ENCODE results near the gene RPAP2.
"Not testable (repeated sequence)": the region's sequence is repeated elsewhere in the genome, so short reads cannot be mapped to it uniquely, and the experiment has no call there.

Gene RPAP2

GRCh38 chr1:92374223-92374622 lies 75.4 kb downstream of the RPAP2 start:
- no peak overlapping the region for H3K27ac ChIP-seq
- in situ Hi-C loops (cut with HindIII; ENCODE audit: low pct_ligation_motif_present, low sequenced_read_pairs), result no loop called here
- H3K27me3 ChIP-seq (replicated peaks), result no peaks in the 10 kb centered on the region
- no peak for DNase-seq
- H3K4me3 ChIP-seq (ENCODE audit: low read depth, low read length), result no peak overlapping the region
- H3K36me3 ChIP-seq (replicated peaks), result no peaks in the 10 kb centered on the region
- no peak for TF ChIP-seq CTCF (IDR thresholded peaks at IDR 0.05; ENCODE audit: low read depth, low read length, missing control alignments)

GRCh38 chr1:92376345-92376744 lies 77.5 kb downstream of the RPAP2 start:
- in situ Hi-C loops (cut with HindIII; ENCODE audit: low pct_ligation_motif_present, low sequenced_read_pairs), result no loop called here
- Histone ChIP-seq H3K4me3 (ENCODE audit: low read depth, low read length) (no peak overlapping the region), H3K36me3 (replicated peaks) (no peaks in the 10 kb centered on the region), H3K27ac (no peak overlapping the region), H3K27me3 (replicated peaks) (no peaks in the 10 kb centered on the region)
- TF ChIP-seq CTCF (IDR thresholded peaks at IDR 0.05; ENCODE audit: low read depth, low read length, missing control alignments), result no peak
- DNase-seq, result no peak

- H3K4me3 ChIP-seq (ENCODE audit: low read depth, low read length); H3K36me3 ChIP-seq (replicated peaks); in situ Hi-C loops (cut with HindIII; ENCODE audit: low pct_ligation_motif_present, low sequenced_read_pairs); H3K27me3 ChIP-seq (replicated peaks); H3K27ac ChIP-seq; DNase-seq: not testable (repeated sequence)
These were observed 79.1 kb downstream of the RPAP2 start for GRCh38 chr1:92377991-92378390.

- no peak for DNase-seq
- no peak for TF ChIP-seq CTCF (IDR thresholded peaks at IDR 0.05; ENCODE audit: low read depth, low read length, missing control alignments)
- no peak overlapping the region for H3K27ac ChIP-seq
- in situ Hi-C loops (cut with HindIII; ENCODE audit: low pct_ligation_motif_present, low sequenced_read_pairs), result no loop called here
- no peaks in the 10 kb centered on the region for H3K27me3 ChIP-seq (replicated peaks)
- no peak overlapping the region for H3K4me3 ChIP-seq (ENCODE audit: low read depth, low read length)
- H3K36me3 ChIP-seq (replicated peaks), result no peaks in the 10 kb centered on the region
These were observed 82.0 kb downstream of the RPAP2 start for GRCh38 chr1:92380867-92381266.

- in situ Hi-C loops (cut with HindIII; ENCODE audit: low pct_ligation_motif_present, low sequenced_read_pairs); H3K36me3 ChIP-seq (replicated peaks); H3K4me3 ChIP-seq (ENCODE audit: low read depth, low read length); H3K27ac ChIP-seq; H3K27me3 ChIP-seq (replicated peaks); DNase-seq: not testable (repeated sequence)
These were observed 95.1 kb downstream of the RPAP2 start for GRCh38 chr1:92393966-92394365.

- Histone ChIP-seq H3K27ac (no peak overlapping the region), H3K36me3 (replicated peaks) (no peaks in the 10 kb centered on the region), H3K4me3 (ENCODE audit: low read depth, low read length) (no peak overlapping the region), H3K27me3 (replicated peaks) (no peaks in the 10 kb centered on the region)
- DNase-seq, result no peak
- TF ChIP-seq CTCF (IDR thresholded peaks at IDR 0.05; ENCODE audit: low read depth, low read length, missing control alignments), result no peak
- in situ Hi-C loops (cut with HindIII; ENCODE audit: low pct_ligation_motif_present, low sequenced_read_pairs), result no loop called here
These were observed 99.7 kb downstream of the RPAP2 start for GRCh38 chr1:92398519-92398918.

- DNase-seq, result no peak
- Histone ChIP-seq H3K4me3 (ENCODE audit: low read depth, low read length) (no peak overlapping the region), H3K27me3 (replicated peaks) (no peaks in the 10 kb centered on the region), H3K27ac (no peak overlapping the region), H3K36me3 (replicated peaks) (no peaks in the 10 kb centered on the region)
- no peak for TF ChIP-seq CTCF (IDR thresholded peaks at IDR 0.05; ENCODE audit: low read depth, low read length, missing control alignments)
- in situ Hi-C loops (cut with HindIII; ENCODE audit: low pct_ligation_motif_present, low sequenced_read_pairs), result no loop called here
These were observed 100.2 kb downstream of the RPAP2 start for GRCh38 chr1:92399076-92399475.

Data from brain microvascular endothelial cell (primary cell).